Ovary (tissue), 9 donors: ENCODE data around the gene FANCL. TPM values are rescaled to one million over a fixed set of nuclear protein-coding genes. Genes with fewer than 3 reads are reported as not detected.

Experiments
- DNase-seq, 5 donors: peaks; one replicate each; pipeline ENCODE4 v3.0.0-alpha.2; 2019 to 2020
- H3K27ac ChIP-seq, 2 donors: fragments of 200-600 bp; one replicate each; pipeline versions ENCODE4 v1.5.1 to v1.8.0; 2019 to 2022
- H3K27me3 ChIP-seq: fragments of 200-600 bp; one replicate; pipeline ENCODE4 v1.8.0; 2022
- H3K36me3 ChIP-seq: fragments of 200-600 bp; sonication (generic); one replicate; pipeline ENCODE4 v1.5.1; 2019
- H3K4me1 ChIP-seq: one replicate; pipeline ENCODE4 v1.8.1; 2013; ENCODE audit warnings: mild to moderate bottlenecking, moderate library complexity; ENCODE audit not compliant: insufficient read depth
- H3K4me3 ChIP-seq: fragments of 200-600 bp; sonication (generic); one replicate; pipeline ENCODE4 v1.5.1; 2017
- H3K9me3 ChIP-seq, 2 donors: fragments of 200-600 bp in 1 of 2; sonication (generic) in 1 of 2; one replicate each; pipeline versions ENCODE4 v1.5.1 to v1.8.1; 2013 to 2019; ENCODE audit warnings: mild to moderate bottlenecking in 1 of 2, moderate library complexity in 1 of 2
- EP300 ChIP-seq: sonication (generic); formaldehyde crosslinking; IDR thresholded peaks from one replicate; pipeline ENCODE4 v1.6.1; 2017; ENCODE audit warnings: antibody characterized with exemption
- POLR2A ChIP-seq: fragments of 450-650 bp; IDR thresholded peaks from one replicate; pipeline ENCODE4 v1.6.1; 2017; ENCODE audit warnings: antibody characterized with exemption, mild to moderate bottlenecking, moderate library complexity
- WGBS, 3 donors: extraction: QIAGEN DNeasy Blood & Tissue Kit in 1 of 3; methylation state at CpG; one replicate each; pipeline versions ENCODE4 v1.1.5 to v1.1.7; 2013 to 2017; 5-methylcytosine and 5-hydroxymethylcytosine counted together
- intact Hi-C, 4 donors: fragments of 100-400 bp; cut with DNase I; formaldehyde crosslinking; loops; one replicate each; pipeline versions ENCODE4 v1.11.0 to v1.15.1; 2022 to 2023
- polyA plus RNA-seq, 2 donors: library from polyadenylated mRNA; stranded (reverse); fragments of 200-250 nt in 1 of 2; fragments of 350-450 nt in 1 of 2; fragmentation: Illumina TruSeq in 1 of 2; extraction: RNeasy Lipid Tissue Mini Kit (QIAGEN cat#74804) in 1 of 2; gene quantifications; one replicate each; pipeline ENCODE4 v1.2.3, GENCODE V29; 2013 to 2014
- total RNA-seq, 7 donors: library from RNA; depleted of rRNA in 2 of 7; stranded (reverse); fragments of >200 nt in 2 of 7; fragmentation: NEBNext Ultra II Directional in 3 of 7; extraction: Animal tissue kit (Norgen Biotek cat#: 25700) in 3 of 7; gene quantifications; one replicate each; pipeline versions ENCODE4 v1.1.0 to v1.2.4, GENCODE V29; 2016 to 2023
- TF ChIP-seq, protein P1 (sequence below), 3 donors: fragments of 450-650 bp in 2 of 3; fragments of 200-600 bp in 1 of 3; IDR thresholded peaks; one replicate each; pipeline versions ENCODE4 v1.5.1 to v1.8.0; 2016 to 2022; ENCODE audit warnings: antibody characterized with exemption in 3 of 3, mild to moderate bottlenecking in 1 of 3
- donor health status: DM: no; HTN: no; CAD: no; lungs with moderate emphysema.
- donor health status: DM: no; HTN: no; CAD: no.
- donor health status: Bipolar disorder and iron deficiency.
- donor health status: DM: yes; HTN: yes; CAD: no.
- donor health status: DM: no; HTN: no; CAD: no.
- donor health status: DM: yes; HTN: yes; CAD: no.

FANCL gene
- total and polyA plus RNA-seq, 9 donors = 18.8 to 79.2 (median 36.3) TPM

DNA sequence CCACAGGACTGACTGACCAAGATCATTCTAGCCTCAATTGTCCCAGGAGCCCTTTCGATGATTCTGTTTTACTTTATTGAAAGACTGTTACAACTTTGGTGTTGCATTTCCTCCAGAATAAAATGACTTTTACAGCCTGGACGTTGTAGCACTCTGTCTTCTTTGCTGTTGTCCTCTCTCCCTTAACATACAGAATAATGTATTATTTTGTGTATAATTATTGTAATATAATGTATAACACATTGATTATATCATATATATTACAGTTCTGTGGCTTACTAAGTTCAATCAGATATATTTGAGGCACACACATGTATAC, 380 bp upstream of the FANCL start:
- Histone ChIP-seq H3K27ac (peak overlapping the region; percentile 56 to 88), H3K9me3 (no peaks in the 10 kb centered on the region), H3K36me3 (no peaks in the 10 kb centered on the region), H3K4me3 (peak overlapping the region; percentile 94), H3K4me1 (peaks cover 2% of the 10 kb centered on the region), H3K27me3 (no peaks in the 10 kb centered on the region)
- intact Hi-C loops = no loop called here
- TF ChIP-seq, protein P1, sequence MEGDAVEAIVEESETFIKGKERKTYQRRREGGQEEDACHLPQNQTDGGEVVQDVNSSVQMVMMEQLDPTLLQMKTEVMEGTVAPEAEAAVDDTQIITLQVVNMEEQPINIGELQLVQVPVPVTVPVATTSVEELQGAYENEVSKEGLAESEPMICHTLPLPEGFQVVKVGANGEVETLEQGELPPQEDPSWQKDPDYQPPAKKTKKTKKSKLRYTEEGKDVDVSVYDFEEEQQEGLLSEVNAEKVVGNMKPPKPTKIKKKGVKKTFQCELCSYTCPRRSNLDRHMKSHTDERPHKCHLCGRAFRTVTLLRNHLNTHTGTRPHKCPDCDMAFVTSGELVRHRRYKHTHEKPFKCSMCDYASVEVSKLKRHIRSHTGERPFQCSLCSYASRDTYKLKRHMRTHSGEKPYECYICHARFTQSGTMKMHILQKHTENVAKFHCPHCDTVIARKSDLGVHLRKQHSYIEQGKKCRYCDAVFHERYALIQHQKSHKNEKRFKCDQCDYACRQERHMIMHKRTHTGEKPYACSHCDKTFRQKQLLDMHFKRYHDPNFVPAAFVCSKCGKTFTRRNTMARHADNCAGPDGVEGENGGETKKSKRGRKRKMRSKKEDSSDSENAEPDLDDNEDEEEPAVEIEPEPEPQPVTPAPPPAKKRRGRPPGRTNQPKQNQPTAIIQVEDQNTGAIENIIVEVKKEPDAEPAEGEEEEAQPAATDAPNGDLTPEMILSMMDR (IDR thresholded peaks at IDR 0.05) = no peak
- TF ChIP-seq POLR2A (no peak), EP300 (no peak)
- 4 to 20% (median 17%) methylated on average over 2 of the region's 2 CpGs for WGBS, 3 donors
- no peak for DNase-seq

GRCh38 chr2:58239243-58239925, 1.7 kb downstream of the FANCL start:
- 89 to 92% (median 92%) methylated on average over 3 of the region's 3 CpGs for WGBS, 3 donors
- TF ChIP-seq POLR2A (no peak), EP300 (no peak)
- TF ChIP-seq, protein P1 (IDR thresholded peaks at IDR 0.05) = no peak
- H3K4me3 ChIP-seq = no peak overlapping the region
- intact Hi-C loops = no loop called here
- H3K9me3 ChIP-seq = no peaks in the 10 kb centered on the region
- H3K36me3 ChIP-seq = no peaks in the 10 kb centered on the region
- H3K4me1 ChIP-seq = peaks cover 2% of the 10 kb centered on the region
- DNase-seq = no peak
- H3K27me3 ChIP-seq = no peaks in the 10 kb centered on the region
- no peak overlapping the region for H3K27ac ChIP-seq

- intact Hi-C loops = no loop called here
- no peaks in the 10 kb centered on the region for H3K27me3 ChIP-seq
- no peak for DNase-seq
- peaks cover 2% of the 10 kb centered on the region for H3K4me1 ChIP-seq
- H3K4me3 ChIP-seq = no peak overlapping the region
- H3K36me3 ChIP-seq = no peaks in the 10 kb centered on the region
- H3K9me3 ChIP-seq = no peaks in the 10 kb centered on the region
- TF ChIP-seq POLR2A (no peak), EP300 (no peak)
- TF ChIP-seq, protein P1 (IDR thresholded peaks at IDR 0.05) = no peak
- H3K27ac ChIP-seq = no peak overlapping the region
Observed at GRCh38 chr2:58237741-58238140, 3.4 kb downstream of the FANCL start.

GRCh38 chr2:58235984-58236383, 5.1 kb downstream of the FANCL start:
- intact Hi-C loops = no loop called here
- 96 to 99% (median 97%) methylated on average over 2 of the region's 2 CpGs for WGBS, 3 donors
- Histone ChIP-seq H3K27me3 (no peaks in the 10 kb centered on the region), H3K4me1 (peaks cover 2% of the 10 kb centered on the region), H3K9me3 (no peaks in the 10 kb centered on the region), H3K4me3 (no peak overlapping the region), H3K36me3 (no peaks in the 10 kb centered on the region), H3K27ac (no peak overlapping the region)
- TF ChIP-seq, protein P1 (IDR thresholded peaks at IDR 0.05) = no peak
- TF ChIP-seq POLR2A (no peak), EP300 (no peak)
- DNase-seq = no peak
